Effector CD8-positive, alpha-beta T cell (primary cell): ENCODE measurements around the gene GUCY2D.

Source experiments
- DNase-seq: peaks from one replicate; lab custom pipeline; 2025; lab: John Stamatoyannopoulos, UW

GUCY2D gene

GRCh38 chr17:7992516-7992915 lies 9.9 kb upstream of the GUCY2D start:
- no peak for DNase-seq

- DNase-seq: no peak
Measured at GRCh38 chr17:7992924-7993323, 9.5 kb upstream of the GUCY2D start.

- DNase-seq: no peak
Measured at GRCh38 chr17:7993972-7994589, 8.3 kb upstream of the GUCY2D start.

- no peak for DNase-seq
Measured at GRCh38 chr17:7995724-7996123, 6.7 kb upstream of the GUCY2D start.

GRCh38 chr17:7997186-7997585 lies 5.2 kb upstream of the GUCY2D start:
- no peak for DNase-seq

- no peak for DNase-seq
Measured at GRCh38 chr17:8002721-8003593, 542 bp downstream of the GUCY2D start.

GRCh38 chr17:8003594-8004181 lies 1.3 kb downstream of the GUCY2D start:
- no peak for DNase-seq

GRCh38 chr17:8004899-8005298 lies 2.5 kb downstream of the GUCY2D start:
- DNase-seq: no peak

- no peak for DNase-seq
Measured at GRCh38 chr17:8005357-8005756, 2.9 kb downstream of the GUCY2D start.

GRCh38 chr17:8005967-8006730 lies 3.7 kb downstream of the GUCY2D start:
- no peak for DNase-seq

- no peak for DNase-seq
Measured at GRCh38 chr17:8006836-8007680, 4.6 kb downstream of the GUCY2D start.

GRCh38 chr17:8007836-8008235 lies 5.4 kb downstream of the GUCY2D start:
- no peak for DNase-seq

GRCh38 chr17:8012045-8012580 lies 9.7 kb downstream of the GUCY2D start:
- DNase-seq: no peak

GRCh38 chr17:8012996-8013640 lies 10.7 kb downstream of the GUCY2D start:
- DNase-seq: no peak

GRCh38 chr17:8013731-8014557 lies 11.5 kb downstream of the GUCY2D start:
- DNase-seq: no peak

GRCh38 chr17:8014558-8014850 lies 12.1 kb downstream of the GUCY2D start:
- no peak for DNase-seq

- no peak for DNase-seq
Measured at GRCh38 chr17:8015236-8015956, 13.0 kb downstream of the GUCY2D start.

- no peak for DNase-seq
Measured at GRCh38 chr17:8015957-8016631, 13.7 kb downstream of the GUCY2D start.
